OCI-LY7 (cell line): ENCODE data around the gene GRM5. TPM values are rescaled to one million over a fixed set of nuclear protein-coding genes. Genes with fewer than 3 reads are reported as not detected.
"Not testable (repeated sequence)": the region's sequence is repeated elsewhere in the genome, so short reads cannot be mapped to it uniquely, and the experiment has no call there.

ENCODE experiments used
- BruUV-seq: library from RNA; stranded (reverse); fragments of 400-500 nt; replicated peaks from 2 replicates; lab custom pipeline; 2021; lab: Mats Ljungman, UMichigan
- CTCF ChIA-PET: fragments of 300-600 bp; sonication (Branson Sonifier 250); formaldehyde crosslinking; loops from one replicate; lab custom pipeline; 2022; ENCODE audit warnings: antibody characterized with exemption; ENCODE audit not compliant: unreplicated experiment; lab: Charles Lee
- POLR2A ChIA-PET: fragments of 300-600 bp; sonication (Branson Sonifier 250); formaldehyde crosslinking; loops from one replicate; lab custom pipeline; 2022; ENCODE audit warnings: antibody characterized with exemption; lab: Charles Lee
- DNase-seq: peaks from one replicate; pipeline ENCODE4 v3.0.0-alpha.2; 2015; ENCODE audit warnings: low spot score
- H2AFZ ChIP-seq: fragments of 200-600 bp; sonication (generic), shearing (Covaris generic); 2 replicates; pipeline ENCODE4 v1.6.1; 2014; ENCODE audit warnings: mild to moderate bottlenecking, antibody characterized with exemption, low read length, moderate library complexity
- H3K27ac ChIP-seq: fragments of 200-600 bp; sonication (generic); 2 replicates; pipeline ENCODE4 v1.5.1; 2014; ENCODE audit warnings: mixed run types, low read depth, mild to moderate bottlenecking, moderate library complexity, low read length, inconsistent platforms; ENCODE audit not compliant: poor library complexity, severe bottlenecking
- H3K36me3 ChIP-seq: fragments of 200-600 bp; sonication (generic); 2 replicates; pipeline ENCODE4 v1.6.1; 2014; ENCODE audit warnings: mild to moderate bottlenecking, antibody characterized with exemption, low read length, moderate library complexity, mixed read lengths; ENCODE audit not compliant: insufficient read depth
- H3K4me1 ChIP-seq: fragments of 200-600 bp; sonication (generic); 2 replicates; pipeline ENCODE4 v1.5.1; 2014; ENCODE audit warnings: mild to moderate bottlenecking, low read length; ENCODE audit not compliant: insufficient read depth, poor library complexity, severe bottlenecking
- H3K4me2 ChIP-seq: fragments of 200-600 bp; sonication (generic); 2 replicates; pipeline ENCODE4 v1.6.1; 2014; ENCODE audit warnings: mild to moderate bottlenecking, low read length
- H3K4me3 ChIP-seq: fragments of 200-600 bp; sonication (generic); 2 replicates; pipeline ENCODE4 v1.5.1; 2014; ENCODE audit warnings: mild to moderate bottlenecking, low read depth, low read length; ENCODE audit not compliant: poor library complexity, severe bottlenecking
- H3K79me2 ChIP-seq: fragments of 200-600 bp; sonication (generic); 2 replicates; pipeline ENCODE4 v1.6.1; 2016; ENCODE audit warnings: low read depth, mild to moderate bottlenecking, low read length, moderate library complexity, mixed read lengths; ENCODE audit not compliant: insufficient read depth
- H3K9me2 ChIP-seq: fragments of 200-600 bp; sonication (generic); 2 replicates; pipeline ENCODE4 v1.6.1; 2016; ENCODE audit warnings: mild to moderate bottlenecking, low read length, mixed read lengths; ENCODE audit not compliant: insufficient read depth
- H3K9me3 ChIP-seq: fragments of 200-600 bp; sonication (generic); 2 replicates; pipeline ENCODE4 v1.6.1; 2014; ENCODE audit warnings: mild to moderate bottlenecking, mixed run types, low read length, mixed read lengths
- H4K20me1 ChIP-seq: fragments of 200-600 bp; sonication (generic); 2 replicates; pipeline ENCODE4 v1.6.1; 2014; ENCODE audit warnings: mild to moderate bottlenecking, antibody characterized with exemption, low read length, moderate library complexity, mixed read lengths; ENCODE audit not compliant: insufficient read depth
- EZH2phosphoT487 ChIP-seq: fragments of 200-600 bp; sonication (generic); IDR thresholded peaks from 2 replicates; pipeline ENCODE4 v1.6.1; 2018; ENCODE audit warnings: low read depth, borderline replicate concordance, mild to moderate bottlenecking, mixed run types, antibody characterized with exemption, low read length, moderate library complexity, mixed read lengths
- intact Hi-C: fragments of 100-400 bp; cut with micrococcal nuclease; formaldehyde crosslinking; loops from one replicate; pipeline ENCODE4 v1.10.0; 2022; ENCODE audit not compliant: unreplicated experiment
- total RNA-seq, 2 experiments: library from RNA; depleted of rRNA in 1 of 2; stranded (reverse); fragments of >200 nt in 1 of 2; shearing (Covaris generic) in 1 of 2; gene quantifications; 2 replicates each; pipeline ENCODE4 v1.2.3, GENCODE V29; 2014 to 2022
- TF ChIP-seq, protein P1 (sequence below): fragments of 200-600 bp; sonication (generic); conservative IDR thresholded peaks from 2 replicates; pipeline ENCODE4 v1.5.1; 2014; ENCODE audit warnings: mild to moderate bottlenecking, antibody characterized with exemption, low read length, moderate library complexity, mixed read lengths

The GRM5 gene
- total RNA-seq, 2 experiments from 2014 or later, result not detected

DNA sequence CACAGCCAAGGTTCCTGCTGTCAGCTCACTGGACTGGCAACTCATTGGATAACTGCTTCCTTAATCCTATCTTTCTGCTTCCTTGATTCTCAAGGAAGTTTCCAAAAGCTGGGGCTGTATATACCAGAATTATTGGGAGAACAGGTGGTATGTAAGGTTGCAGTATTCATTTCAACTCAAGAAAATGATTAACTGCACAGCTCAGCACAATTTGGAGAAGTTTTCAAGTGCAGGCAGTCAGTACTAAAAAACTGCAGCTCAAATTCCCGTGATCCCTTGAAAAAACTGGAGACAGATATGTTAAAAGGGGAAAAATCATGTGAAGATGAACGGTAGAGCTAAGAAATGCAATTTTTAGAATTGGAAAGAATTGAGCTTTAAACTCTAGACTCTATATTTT, 44.4 kb downstream of the GRM5 start:
- Histone ChIP-seq H3K9me2 (no peaks in the 10 kb centered on the region), H4K20me1 (no peaks in the 10 kb centered on the region), H2AFZ (no peak overlapping the region), H3K9me3 (no peaks in the 10 kb centered on the region), H3K4me1 (no peaks in the 10 kb centered on the region), H3K79me2 (no peaks in the 10 kb centered on the region), H3K27ac (no peak overlapping the region), H3K4me3 (no peak overlapping the region), H3K36me3 (no peaks in the 10 kb centered on the region), H3K4me2 (no peak overlapping the region)
- intact Hi-C loops, result no loop called here
- ChIA-PET CTCF (no interaction called here), POLR2A (no interaction called here)
- no peak for TF ChIP-seq EZH2phosphoT487
- TF ChIP-seq, protein P1, sequence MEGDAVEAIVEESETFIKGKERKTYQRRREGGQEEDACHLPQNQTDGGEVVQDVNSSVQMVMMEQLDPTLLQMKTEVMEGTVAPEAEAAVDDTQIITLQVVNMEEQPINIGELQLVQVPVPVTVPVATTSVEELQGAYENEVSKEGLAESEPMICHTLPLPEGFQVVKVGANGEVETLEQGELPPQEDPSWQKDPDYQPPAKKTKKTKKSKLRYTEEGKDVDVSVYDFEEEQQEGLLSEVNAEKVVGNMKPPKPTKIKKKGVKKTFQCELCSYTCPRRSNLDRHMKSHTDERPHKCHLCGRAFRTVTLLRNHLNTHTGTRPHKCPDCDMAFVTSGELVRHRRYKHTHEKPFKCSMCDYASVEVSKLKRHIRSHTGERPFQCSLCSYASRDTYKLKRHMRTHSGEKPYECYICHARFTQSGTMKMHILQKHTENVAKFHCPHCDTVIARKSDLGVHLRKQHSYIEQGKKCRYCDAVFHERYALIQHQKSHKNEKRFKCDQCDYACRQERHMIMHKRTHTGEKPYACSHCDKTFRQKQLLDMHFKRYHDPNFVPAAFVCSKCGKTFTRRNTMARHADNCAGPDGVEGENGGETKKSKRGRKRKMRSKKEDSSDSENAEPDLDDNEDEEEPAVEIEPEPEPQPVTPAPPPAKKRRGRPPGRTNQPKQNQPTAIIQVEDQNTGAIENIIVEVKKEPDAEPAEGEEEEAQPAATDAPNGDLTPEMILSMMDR, result no peak
- DNase-seq, result no peak
- BruUV-seq, result no TSS peak

DNA sequence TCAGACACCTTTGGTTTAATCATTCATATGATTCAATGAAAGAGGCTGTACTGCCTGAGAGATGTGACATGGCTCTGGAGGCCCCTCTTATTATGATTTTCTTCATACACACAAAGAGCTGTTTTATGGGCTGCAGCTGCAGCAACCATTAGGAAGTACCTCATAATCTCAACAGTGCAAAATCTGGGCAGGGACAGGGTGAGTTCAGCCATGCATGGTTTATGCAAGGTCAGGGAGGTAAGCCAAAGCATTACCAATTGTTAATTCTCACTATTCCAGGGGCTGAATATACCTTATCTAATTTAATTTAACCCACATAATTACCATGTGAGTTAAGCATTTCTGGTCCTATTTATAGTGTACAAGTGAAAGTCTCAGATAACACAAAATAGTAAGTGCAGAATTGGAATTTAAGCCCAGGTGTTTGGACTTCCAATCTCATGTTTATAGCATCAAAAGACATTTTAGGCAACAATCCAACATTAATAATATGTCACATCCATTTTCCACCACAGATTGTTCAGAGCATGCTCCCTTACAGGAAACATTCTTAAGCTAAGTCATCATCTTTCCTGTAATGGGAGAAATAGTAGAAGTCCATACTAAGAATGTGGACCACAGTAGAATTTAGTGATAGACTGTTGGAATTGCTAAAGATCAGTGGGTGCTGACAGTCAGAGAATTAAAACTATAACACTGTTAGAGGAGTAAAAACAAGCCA, 45.8 kb downstream of the GRM5 start:
- DNase-seq, H3K4me1 ChIP-seq, H3K4me2 ChIP-seq, CTCF ChIA-PET, H3K79me2 ChIP-seq, POLR2A ChIA-PET, H3K27ac ChIP-seq, H2AFZ ChIP-seq, H3K4me3 ChIP-seq, H3K36me3 ChIP-seq, H3K9me3 ChIP-seq, intact Hi-C loops, BruUV-seq, H4K20me1 ChIP-seq, H3K9me2 ChIP-seq: not testable (repeated sequence)

DNA sequence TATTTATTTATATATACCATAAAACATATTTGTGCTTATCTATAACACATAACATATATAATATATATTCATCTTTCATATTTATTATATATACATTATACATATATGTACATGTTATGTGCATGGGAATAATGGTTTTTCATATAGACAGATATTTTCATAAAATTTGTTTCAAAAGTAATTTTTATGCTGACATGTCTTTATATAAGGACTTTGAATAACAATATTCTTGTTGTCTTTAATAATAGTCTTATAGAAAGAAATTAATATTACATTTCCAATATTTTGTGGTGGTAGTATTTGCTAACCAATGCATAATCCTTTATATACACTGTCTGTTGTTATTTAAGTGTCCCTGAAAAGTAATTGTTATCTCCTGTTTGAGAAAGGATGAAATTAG, 49.6 kb downstream of the GRM5 start:
- no peaks in the 10 kb centered on the region for H4K20me1 ChIP-seq
- no peak overlapping the region for H2AFZ ChIP-seq
- ChIA-PET CTCF (no interaction called here), POLR2A (interaction anchor here (0.7 kb wide), 1 partner anchor 653 kb away, joined by 3 read pairs; no protein-coding TSS in a partner anchor)
- DNase-seq, result no peak
- no peak overlapping the region for H3K27ac ChIP-seq
- intact Hi-C loops, result no loop called here
- no TSS peak for BruUV-seq
- TF ChIP-seq, protein P1, result no peak
- no peak for TF ChIP-seq EZH2phosphoT487
- H3K4me2 ChIP-seq, result no peak overlapping the region
- H3K36me3 ChIP-seq, result no peaks in the 10 kb centered on the region
- H3K9me3 ChIP-seq, result no peaks in the 10 kb centered on the region
- no peak overlapping the region for H3K4me3 ChIP-seq
- no peaks in the 10 kb centered on the region for H3K4me1 ChIP-seq
- H3K79me2 ChIP-seq, result no peaks in the 10 kb centered on the region
- H3K9me2 ChIP-seq, result no peaks in the 10 kb centered on the region
